GM12892 (cell line): ENCODE results near the gene TCF4.

Experiments used
- POLR2A ChIP-seq: IDR thresholded peaks from 2 replicates; pipeline ENCODE4 v1.6.1; 2011; ENCODE audit warnings: low read depth, low read length, control low read depth
- POLR2AphosphoS5 ChIP-seq: IDR thresholded peaks from 2 replicates; pipeline ENCODE4 v1.6.1; 2011; ENCODE audit warnings: low read depth, low read length, control low read depth
- TAF1 ChIP-seq: IDR thresholded peaks from 2 replicates; pipeline ENCODE4 v1.6.1; 2011; ENCODE audit warnings: low read depth, mild to moderate bottlenecking, control low read depth, low read length, borderline replicate concordance

DNA sequence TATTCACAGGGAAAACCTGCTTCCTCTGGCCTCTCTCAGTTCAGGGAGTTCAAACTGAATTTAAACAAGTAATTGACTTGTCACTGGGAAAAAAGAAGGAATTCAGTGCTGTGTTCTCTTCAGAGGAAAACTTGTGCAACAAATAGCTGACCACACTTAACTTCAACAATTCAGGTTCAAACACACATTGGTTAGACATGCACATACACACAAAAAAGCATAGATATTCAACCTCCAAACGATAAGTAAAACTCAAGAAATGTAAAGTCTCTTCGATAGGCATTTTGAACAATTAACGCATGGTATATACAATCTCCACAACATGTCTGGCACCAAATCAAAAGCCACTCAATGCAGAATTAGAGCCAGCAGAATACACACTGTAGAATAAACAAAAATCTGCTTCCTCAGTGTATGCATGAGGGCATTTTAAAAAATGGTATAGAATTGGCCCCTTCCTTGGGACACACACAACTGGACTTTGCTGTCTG is 269.0 kb downstream of the TCF4 start:
- no peak for TF ChIP-seq TAF1
- TF ChIP-seq POLR2A: no peak
- TF ChIP-seq POLR2AphosphoS5: no peak
